BJ (cell line): ENCODE measurements around the gene OOSP3. TPM values are rescaled to one million over a fixed set of nuclear protein-coding genes. Genes with fewer than 3 reads are reported as not detected.

Experiments used
- CTCF ChIA-PET: fragments of 350-600 bp; formaldehyde crosslinking; extraction: SDS; loops from one replicate; lab custom pipeline; 2021; ENCODE audit warnings: antibody characterized with exemption, inconsistent platforms; lab: Yijun Ruan, JAX
- POLR2A ChIA-PET: fragments of 300-600 bp; sonication (Branson Sonifier 250); formaldehyde crosslinking; extraction: SDS; loops from one replicate; lab custom pipeline; 2021; ENCODE audit warnings: antibody characterized with exemption; lab: Charles Lee
- DNase-seq: peaks from one replicate; pipeline ENCODE4 v3.0.0-alpha.2; 2011; ENCODE audit warnings: low read depth
- H3K27me3 ChIP-seq: 2 replicates; pipeline ENCODE4 v1.6.0; 2011; ENCODE audit warnings: low read length; ENCODE audit not compliant: control insufficient read depth, insufficient read depth
- H3K36me3 ChIP-seq: 2 replicates; pipeline ENCODE4 v1.5.1; 2011; ENCODE audit warnings: low read length; ENCODE audit not compliant: control insufficient read depth, insufficient read depth
- H3K4me3 ChIP-seq: 2 replicates; pipeline ENCODE4 v1.5.1; 2011; ENCODE audit warnings: low read depth, mild to moderate bottlenecking, control low read depth, low read length
- CTCF ChIP-seq: IDR thresholded peaks from 2 replicates; pipeline ENCODE4 v1.5.1; 2011; ENCODE audit warnings: low read depth, mild to moderate bottlenecking, control low read depth, inconsistent platforms, low read length, moderate library complexity; ENCODE audit not compliant: insufficient read depth
- polyA plus RNA-seq: library from polyadenylated mRNA; depleted of rRNA; stranded (reverse); fragments of >200 nt; gene quantifications from 2 replicates; pipeline ENCODE4 v1.2.3, GENCODE V29; 2011

Gene OOSP3
- polyA plus RNA-seq, 1 experiment = not detected

GRCh38 chr11:59866397-59866796 is 12.2 kb upstream of the OOSP3 start, which contains the start of gene TCN1:
Gene TCN1 (minus strand): TSS chr11:59866487. CDS start chr11:59866470, 17 bp downstream.
- H3K4me3 ChIP-seq = no peak within 1 kb of the TSS
- no peaks in the 10 kb centered on the region for H3K27me3 ChIP-seq
- no peaks in the 10 kb centered on the region for H3K36me3 ChIP-seq
- no peak for TF ChIP-seq CTCF
- POLR2A ChIA-PET = no interaction called here
- CTCF ChIA-PET = interaction anchor here (0.6 to 0.9 kb wide), 2 partner anchors 71 to 260 kb away, joined by 3 read pairs; no protein-coding TSS in a partner anchor
- DNase-seq = no peak

DNA sequence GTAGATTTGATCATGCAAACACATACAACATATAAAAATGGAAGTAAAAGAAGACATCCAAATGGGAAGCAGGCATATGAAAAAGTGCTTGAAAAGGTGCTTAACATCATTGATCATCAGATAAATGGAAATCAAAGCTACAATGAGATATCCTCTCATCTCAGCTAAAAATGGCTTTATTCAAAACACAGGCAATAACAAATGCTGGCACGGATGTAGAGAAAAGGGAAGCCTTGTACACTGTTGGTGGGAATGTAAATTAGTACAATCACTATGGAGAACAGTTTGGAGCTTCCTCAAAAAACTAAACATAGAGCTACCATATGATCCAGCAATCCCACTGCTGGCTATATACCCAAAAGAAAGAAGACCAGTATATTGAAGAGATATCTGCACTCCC is 11.7 kb upstream of the OOSP3 start:
- POLR2A ChIA-PET = no interaction called here

DNA sequence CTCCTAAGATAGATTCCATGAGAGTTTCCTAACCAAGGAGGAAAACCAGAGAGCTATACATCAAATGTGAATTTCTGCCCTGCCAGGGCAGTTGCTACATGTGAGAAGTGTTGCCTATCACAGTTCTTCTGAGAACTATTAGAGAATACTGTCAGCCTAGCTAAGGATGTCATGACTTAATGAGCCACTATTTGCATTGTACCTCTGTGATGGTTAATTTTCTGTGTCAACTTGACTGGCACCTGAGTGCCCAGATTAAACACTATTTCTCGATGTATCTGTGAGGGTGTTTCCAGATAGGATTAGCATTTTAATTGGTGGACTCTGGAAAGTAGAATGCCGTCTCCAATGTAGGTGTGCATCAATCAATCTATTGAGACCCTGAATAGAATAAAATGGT is 10.6 kb upstream of the OOSP3 start:
- CTCF ChIA-PET = no interaction called here
- no peak for TF ChIP-seq CTCF
- POLR2A ChIA-PET = no interaction called here
- H3K27me3 ChIP-seq = no peaks in the 10 kb centered on the region
- no peak overlapping the region for H3K4me3 ChIP-seq
- H3K36me3 ChIP-seq = no peaks in the 10 kb centered on the region
- no peak for DNase-seq

More for the DNA sequence above, 11.7 kb upstream of the OOSP3 start:
- no peaks in the 10 kb centered on the region for H3K36me3 ChIP-seq
- CTCF ChIA-PET = no interaction called here
- no peak for TF ChIP-seq CTCF
- H3K4me3 ChIP-seq = no peak overlapping the region
- DNase-seq = no peak
- H3K27me3 ChIP-seq = no peaks in the 10 kb centered on the region

DNA sequence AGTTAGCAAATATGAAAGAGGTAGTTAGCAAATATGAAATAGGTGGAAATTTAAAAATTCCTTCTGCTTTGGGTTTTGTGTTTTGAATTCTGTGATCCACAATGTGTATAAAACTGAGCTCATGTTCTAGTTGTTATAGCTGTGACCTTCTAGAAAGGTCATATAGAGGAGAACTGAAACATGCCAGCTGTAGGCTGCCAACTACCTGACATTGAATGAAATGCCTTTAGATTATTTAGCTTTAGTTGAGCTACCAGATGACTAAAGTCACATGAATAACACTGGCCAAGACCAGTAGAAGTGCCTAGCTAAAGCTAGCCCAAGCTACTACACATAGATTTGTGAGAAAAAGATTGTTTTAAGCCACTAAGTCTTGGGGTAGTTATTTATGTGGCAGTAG is 6.5 kb upstream of the OOSP3 start:
- TF ChIP-seq CTCF = no peak
- Histone ChIP-seq H3K36me3 (no peaks in the 10 kb centered on the region), H3K4me3 (no peak overlapping the region), H3K27me3 (no peaks in the 10 kb centered on the region)
- no peak for DNase-seq
- CTCF ChIA-PET = interaction anchor here (0.5 kb wide), 1 partner anchor 418 kb away, joined by 3 read pairs; no protein-coding TSS in a partner anchor
- POLR2A ChIA-PET = no interaction called here

DNA sequence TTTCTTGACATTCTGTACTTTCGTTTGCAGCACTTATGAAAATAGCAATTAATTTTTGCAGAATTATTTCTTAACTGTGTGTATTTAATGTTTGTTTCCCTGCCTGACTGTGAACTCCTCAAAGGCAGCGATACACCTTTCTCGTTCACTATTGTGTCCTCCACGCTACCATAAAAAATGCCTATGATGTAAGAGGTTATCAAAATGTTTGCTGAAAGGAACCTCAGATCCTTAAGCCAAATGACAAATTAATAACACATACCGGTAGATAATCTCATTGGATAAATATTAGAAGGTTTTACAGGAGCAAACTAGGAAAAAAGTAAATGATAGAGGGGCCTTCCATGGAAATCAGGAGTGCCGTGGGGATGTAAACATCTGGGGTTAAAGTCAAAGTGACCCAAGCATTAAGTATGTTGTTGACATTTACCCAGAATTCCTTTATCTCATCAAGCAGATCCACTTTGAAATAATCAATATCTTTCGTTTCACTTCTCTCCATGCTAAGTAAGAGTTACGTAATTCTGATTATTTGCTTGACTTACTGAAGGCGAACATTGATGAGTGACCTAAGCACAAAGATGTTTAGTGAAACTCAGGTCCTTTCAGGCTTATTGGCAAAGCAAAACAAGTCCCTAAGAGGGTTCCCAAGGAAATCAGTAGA is 2.6 kb upstream of the OOSP3 start:
- POLR2A ChIA-PET = no interaction called here
- CTCF ChIA-PET = no interaction called here

More for the DNA sequence above, 2.6 kb upstream of the OOSP3 start:
- Histone ChIP-seq H3K4me3 (no peak overlapping the region), H3K36me3 (no peaks in the 10 kb centered on the region), H3K27me3 (no peaks in the 10 kb centered on the region)
- TF ChIP-seq CTCF = no peak
- no peak for DNase-seq
